Jurkat, Clone E6-1 (cell line): Measurements from ENCODE around the gene UBXN7.
"Not testable (repeated sequence)": the region's sequence is repeated elsewhere in the genome, so short reads cannot be mapped to it uniquely, and the experiment has no call there.

Experiments used
- DNase-seq: peaks from one replicate; pipeline ENCODE4 v3.0.0-alpha.2; 2011; ENCODE audit warnings: low read depth, low spot score
- H3K4me3 ChIP-seq: 2 replicates; pipeline ENCODE4 v1.5.1; 2011; ENCODE audit warnings: mild to moderate bottlenecking, low read length, control low read depth, moderate library complexity

The UBXN7 gene

DNA sequence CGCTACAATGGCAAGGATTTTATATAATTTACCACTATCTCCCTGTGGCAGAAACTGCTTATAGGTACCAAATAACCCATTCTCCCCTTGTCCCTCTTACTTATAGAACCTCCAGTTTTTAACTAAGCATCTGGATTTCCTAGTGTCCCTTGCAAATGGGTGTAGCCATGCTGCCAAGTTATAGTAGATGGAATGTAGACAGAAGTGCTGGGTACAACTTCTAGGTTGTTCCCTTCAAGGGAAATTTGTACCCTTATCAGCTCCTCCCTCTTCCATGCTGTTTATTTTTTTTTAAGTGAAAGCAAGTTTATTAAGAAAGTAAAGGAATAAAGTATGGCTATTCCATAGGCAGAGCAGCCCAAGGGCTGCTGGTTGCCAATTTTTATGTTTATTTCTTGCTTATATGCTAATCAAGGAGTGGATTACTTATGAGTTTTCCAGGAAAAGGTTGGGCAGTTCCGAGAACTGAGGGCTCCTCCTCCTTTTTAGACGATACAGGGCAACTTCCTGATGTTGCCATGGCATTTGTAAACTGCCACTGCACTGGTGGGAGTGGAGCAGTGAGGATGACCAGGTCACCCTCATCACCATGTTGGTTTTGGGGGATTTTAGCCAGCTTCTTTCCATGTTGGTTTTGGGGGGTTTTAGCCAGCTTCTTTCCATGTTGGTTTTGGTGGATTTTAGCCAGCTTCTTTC is 53.9 kb downstream of the UBXN7 start:
- no peak overlapping the region for H3K4me3 ChIP-seq
- DNase-seq: no peak

DNA sequence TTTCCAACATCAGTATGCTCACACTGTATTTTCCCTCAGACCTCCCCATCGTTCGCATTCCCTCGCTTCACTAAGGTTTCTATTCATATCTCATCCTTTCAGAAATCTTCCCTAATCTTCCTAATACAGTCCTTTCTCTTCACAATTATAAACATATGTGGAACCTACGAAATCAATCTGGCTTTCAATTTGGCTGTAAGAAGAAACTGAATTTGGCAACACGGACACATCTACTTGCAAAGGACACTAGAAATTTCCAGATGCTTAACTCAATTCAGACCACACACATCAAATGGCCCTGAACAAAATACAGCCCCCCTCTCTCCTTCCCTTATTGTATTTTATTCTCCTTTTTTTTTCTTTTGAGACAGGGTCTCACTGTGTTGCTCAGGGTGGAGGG is 54.9 kb downstream of the UBXN7 start:
- no peak overlapping the region for H3K4me3 ChIP-seq
- no peak for DNase-seq

- no peak for DNase-seq
- no peak overlapping the region for H3K4me3 ChIP-seq
Measured at GRCh38 chr3:196365736-196366135, 66.5 kb downstream of the UBXN7 start.

DNA sequence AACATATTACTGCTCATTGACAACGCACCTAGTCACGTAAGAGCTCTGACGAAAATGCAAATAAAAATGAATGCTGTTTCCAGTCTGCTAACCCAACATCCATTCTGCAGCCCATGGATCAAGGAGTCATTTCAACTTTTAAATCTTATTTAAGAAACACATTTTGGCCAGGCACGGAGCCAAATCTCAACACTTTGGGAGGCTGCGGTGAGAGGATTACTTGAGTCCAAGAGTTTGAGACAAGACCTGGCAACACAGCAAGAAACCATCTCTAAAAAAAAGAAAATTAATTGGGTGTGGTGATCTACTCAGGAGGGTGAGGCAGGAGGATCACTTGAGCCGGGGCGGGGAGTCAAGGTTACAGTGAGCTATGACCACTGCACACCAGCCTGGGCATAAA is 71.6 kb downstream of the UBXN7 start:
- no peak overlapping the region for H3K4me3 ChIP-seq
- DNase-seq: no peak

DNA sequence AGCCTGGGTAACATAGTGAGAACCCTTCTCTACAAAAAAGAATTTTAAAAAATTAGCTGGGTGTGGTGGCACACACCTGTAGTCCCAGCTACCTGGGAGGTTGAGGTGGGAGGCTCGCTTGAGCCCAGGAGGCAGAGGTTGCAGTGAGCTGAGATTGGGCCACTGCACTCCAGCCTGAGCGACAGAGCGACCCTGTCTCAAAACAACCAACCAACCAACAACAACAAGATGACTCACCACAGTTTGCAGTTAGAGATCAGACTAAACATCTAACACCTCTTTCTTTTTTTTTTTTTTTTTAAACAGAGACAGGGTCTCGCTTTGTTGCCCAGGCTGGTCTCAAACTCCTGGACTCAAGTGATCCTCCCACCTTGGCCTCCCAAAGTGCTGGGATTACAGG is 73.7 kb downstream of the UBXN7 start:
- not testable (repeated sequence) for H3K4me3 ChIP-seq, DNase-seq

DNA sequence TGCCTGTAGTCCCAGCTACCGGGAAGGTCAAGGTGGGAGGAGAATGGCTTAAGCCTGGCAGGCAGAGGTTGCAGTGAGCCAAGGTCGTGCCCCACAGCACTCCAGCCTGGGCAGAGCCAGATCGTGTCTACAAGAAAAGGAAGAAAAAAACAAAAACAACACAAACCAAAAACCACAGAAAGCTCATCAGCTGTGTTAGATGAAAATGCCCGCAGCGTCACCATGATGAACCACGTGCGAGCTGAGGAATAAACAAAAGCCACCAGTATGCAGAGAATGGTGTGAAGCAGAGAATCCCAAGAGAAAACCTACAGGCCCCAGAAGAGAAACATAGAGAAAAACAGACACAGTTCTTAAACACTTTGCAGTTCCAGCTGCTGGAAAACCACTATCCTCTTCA is 74.3 kb downstream of the UBXN7 start:
- peak; percentile 6 for DNase-seq
- no peak overlapping the region for H3K4me3 ChIP-seq

DNA sequence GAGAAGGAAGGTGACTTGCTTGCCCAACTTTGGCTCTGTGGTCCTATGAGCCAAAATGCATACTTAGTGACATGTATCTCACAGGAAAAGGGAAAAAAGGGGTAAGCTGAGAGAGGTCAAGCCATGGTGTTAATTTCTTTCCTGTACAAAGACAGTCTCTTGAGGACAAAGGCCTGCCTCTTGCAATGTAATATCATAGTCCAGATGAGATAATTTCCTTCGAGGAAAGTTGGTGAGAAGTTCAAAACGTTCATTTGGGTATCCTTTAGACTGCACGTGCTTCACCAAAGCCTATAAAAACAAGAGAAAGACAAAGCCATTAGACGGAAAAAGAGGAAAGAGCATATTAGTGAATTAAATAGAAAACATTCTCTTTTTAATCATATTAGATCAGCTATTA is 75.7 kb downstream of the UBXN7 start:
- no peak overlapping the region for H3K4me3 ChIP-seq
- no peak for DNase-seq

DNA sequence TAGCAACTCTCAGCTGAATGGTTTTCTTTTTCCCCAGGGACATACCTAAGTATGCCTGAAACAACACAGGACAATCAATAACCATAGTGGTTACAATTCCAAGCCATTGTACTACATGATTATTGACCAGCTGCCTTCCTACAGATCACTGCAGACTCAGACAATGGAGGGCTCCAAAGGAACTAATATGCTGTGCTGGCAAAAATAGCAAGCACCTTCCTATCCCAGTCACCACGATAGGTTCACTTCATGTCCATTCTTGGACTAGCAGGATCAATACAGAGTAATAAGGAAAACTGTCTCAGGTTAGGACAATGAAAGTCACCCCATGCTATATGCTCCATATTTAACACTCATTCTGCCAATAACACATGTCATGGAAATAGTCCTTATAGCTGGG is 76.6 kb downstream of the UBXN7 start:
- no peak overlapping the region for H3K4me3 ChIP-seq
- no peak for DNase-seq

GRCh38 chr3:196354132-196354531 is 78.1 kb downstream of the UBXN7 start:
- no peak for DNase-seq

GRCh38 chr3:196351541-196351940 is 80.7 kb downstream of the UBXN7 start:
- no peak overlapping the region for H3K4me3 ChIP-seq

More at GRCh38 chr3:196354132-196354531, 78.1 kb downstream of the UBXN7 start:
- no peak overlapping the region for H3K4me3 ChIP-seq

GRCh38 chr3:196350067-196350466 is 82.2 kb downstream of the UBXN7 start:
- no peak for DNase-seq
- H3K4me3 ChIP-seq: no peak overlapping the region

More at GRCh38 chr3:196351541-196351940, 80.7 kb downstream of the UBXN7 start:
- no peak for DNase-seq

DNA sequence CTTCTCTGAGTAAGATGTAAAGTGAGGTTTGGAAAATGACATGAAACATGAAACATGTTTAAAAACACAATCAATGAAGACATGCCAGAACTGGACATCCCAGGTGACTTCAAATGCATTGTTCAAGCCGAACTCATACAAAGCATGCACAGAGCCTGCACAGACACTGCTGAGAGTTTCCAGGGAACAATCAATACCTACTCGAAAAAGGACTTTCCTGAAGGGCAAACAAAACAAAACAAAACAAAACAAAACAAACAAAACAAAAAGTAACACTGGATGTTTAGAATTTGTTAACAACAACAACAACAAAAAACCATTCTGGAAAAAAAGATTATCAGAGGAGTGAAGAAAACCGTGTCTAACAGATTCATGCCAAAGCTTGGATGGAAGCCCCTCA is 83.5 kb downstream of the UBXN7 start:
- H3K4me3 ChIP-seq: no peak overlapping the region
- no peak for DNase-seq

DNA sequence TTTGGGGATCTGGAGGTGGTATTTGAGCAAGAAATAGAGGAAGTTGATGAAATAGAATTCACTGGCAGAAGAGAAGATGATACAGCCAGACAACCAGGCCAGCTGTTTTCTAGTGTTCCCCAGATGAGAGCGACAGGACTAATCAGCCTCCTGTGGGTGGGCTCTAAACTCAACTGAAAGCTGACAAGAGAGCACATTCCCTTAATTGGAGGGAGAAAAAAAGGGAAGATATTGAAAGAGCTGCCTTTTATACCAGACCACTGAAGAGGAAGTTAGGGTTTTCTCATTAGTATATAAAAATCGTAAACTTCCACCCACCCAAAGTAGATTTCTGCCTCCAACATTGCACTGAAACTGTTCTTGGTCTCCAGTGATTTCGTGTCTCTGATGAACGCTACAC is 87.6 kb downstream of the UBXN7 start:
- H3K4me3 ChIP-seq: no peak overlapping the region
- DNase-seq: no peak

DNA sequence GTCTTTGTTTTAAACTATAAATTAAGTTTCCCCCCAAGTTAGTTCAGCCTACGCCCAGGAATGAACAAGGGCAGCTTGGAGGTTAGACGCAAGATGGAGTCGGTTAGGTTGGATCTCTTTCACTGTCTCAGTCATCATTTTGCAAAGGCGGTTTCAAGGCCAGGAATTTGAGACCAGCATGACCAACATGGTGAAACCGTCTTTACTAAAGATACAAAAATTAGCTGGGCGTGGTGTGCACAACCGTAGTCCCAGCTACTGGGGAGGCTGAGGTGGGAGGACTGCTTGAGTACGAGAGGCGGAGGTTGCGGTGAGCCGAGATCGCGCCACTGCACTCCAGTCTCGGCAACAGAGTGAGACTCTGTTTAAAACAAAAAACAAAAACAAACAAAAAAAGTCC is 88.3 kb downstream of the UBXN7 start:
- not testable (repeated sequence) for H3K4me3 ChIP-seq, DNase-seq

DNA sequence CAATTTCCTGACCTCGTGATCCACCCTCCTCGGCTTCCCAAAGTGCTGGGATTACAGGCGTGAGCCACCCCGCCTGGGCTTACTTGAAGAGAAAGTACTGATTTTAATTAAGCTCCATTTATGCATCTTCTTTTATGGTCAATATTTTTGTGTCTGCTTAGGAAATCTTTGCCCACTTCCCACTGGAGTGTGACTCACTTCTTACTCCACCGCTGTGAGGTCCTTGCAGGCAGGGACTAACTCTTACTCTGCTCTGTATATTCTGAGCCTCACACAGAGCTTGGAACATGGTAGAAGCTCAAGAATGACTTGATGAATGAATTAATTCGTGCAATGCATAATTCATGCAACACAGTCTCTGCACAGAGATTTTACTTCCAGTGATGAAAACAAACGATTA is 91.1 kb downstream of the UBXN7 start:
- DNase-seq: no peak
- H3K4me3 ChIP-seq: no peak overlapping the region

DNA sequence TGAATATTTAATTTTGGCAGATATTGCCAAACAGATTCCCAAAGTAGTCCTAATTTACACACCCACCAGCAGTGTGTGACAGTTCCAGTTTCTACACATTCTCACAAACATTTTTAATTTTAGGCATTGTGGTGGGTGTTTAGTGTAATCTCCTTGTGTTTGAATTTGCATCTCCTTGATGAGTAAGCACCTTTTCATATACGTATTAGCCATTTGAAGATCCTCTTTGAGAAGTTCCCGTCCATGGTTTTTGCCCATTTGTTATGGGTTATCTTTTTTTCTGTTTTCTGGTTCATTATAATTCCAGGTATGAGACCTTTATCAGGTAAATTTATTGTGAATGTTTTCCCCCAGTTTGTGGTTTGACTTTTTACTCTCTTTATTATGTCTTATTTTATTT is 91.8 kb downstream of the UBXN7 start:
- no peak for DNase-seq
- no peak overlapping the region for H3K4me3 ChIP-seq

GRCh38 chr3:196339493-196340254 is 92.6 kb downstream of the UBXN7 start:
- no peak overlapping the region for H3K4me3 ChIP-seq
- DNase-seq: no peak

GRCh38 chr3:196339044-196339443 is 93.2 kb downstream of the UBXN7 start:
- no peak overlapping the region for H3K4me3 ChIP-seq
- DNase-seq: no peak

- no peak overlapping the region for H3K4me3 ChIP-seq
- no peak for DNase-seq
Measured at GRCh38 chr3:196336319-196337145, 95.7 kb downstream of the UBXN7 start.

- no peak overlapping the region for H3K4me3 ChIP-seq
- DNase-seq: no peak
Measured at GRCh38 chr3:196335503-196335948, 96.7 kb downstream of the UBXN7 start.
